Femur (tissue), 1 donor: Measurements from ENCODE around the gene BEAN1.
"Not testable (repeated sequence)": the region's sequence is repeated elsewhere in the genome, so short reads cannot be mapped to it uniquely, and the experiment has no call there.

ENCODE experiments used
- DNase-seq: peaks from one replicate; pipeline ENCODE4 v3.0.0-alpha.2; 2017

The BEAN1 gene

DNA sequence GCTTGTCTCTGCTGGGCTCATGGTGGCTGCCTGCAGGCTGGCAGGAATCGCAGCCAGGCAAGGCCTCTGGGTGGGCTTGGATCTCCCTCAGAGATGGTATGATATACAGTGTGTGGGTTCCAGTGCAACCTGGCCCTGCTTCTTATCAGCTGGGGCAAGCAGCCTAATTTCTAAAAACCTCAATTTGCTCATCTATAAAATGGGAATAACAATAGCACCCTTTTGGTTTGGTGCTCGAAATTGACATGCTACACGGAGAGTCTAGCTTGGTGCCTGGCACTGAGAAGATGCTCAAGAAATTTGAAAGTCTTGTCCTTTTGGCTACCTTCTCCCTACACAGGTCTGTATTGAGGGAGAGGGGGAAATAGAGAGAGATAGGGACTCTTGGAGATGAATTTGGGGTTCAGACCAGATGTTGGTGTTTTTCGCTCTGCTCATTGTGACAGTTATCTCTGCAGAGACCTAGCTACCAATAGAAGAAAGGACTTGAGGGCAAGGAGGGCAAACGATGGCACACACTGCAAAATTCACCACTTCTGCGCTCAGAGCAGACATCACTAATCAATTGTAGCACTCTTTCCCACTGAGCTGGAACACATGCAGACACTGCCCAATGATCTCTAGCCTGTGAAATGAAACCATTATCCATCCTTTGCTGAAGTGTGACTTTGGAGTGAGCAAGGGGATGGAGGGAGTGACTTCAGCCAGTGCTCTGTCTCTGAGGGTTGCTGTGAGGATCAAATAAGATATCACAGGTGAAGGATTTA, 15.6 kb downstream of the BEAN1 start:
- no peak for DNase-seq

DNA sequence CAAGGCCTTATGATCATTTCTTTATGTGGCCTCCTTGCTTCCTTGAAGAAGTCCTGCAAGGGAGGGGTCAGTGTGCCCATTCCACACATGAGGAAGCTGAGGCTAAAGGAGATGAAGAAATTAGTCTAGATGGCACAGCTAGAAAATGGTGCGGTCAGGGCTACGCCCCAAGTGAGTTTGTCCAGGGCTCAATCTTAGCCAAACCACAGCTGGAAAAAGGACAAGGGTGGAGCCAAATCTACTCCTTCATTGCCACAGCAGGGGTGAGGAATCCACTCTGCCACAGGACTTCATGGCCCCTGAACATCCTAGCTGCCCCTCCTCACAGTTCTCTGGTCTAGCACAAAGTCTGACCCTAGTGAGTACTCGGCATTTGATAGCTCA, 16.2 kb downstream of the BEAN1 start:
- no peak for DNase-seq

DNA sequence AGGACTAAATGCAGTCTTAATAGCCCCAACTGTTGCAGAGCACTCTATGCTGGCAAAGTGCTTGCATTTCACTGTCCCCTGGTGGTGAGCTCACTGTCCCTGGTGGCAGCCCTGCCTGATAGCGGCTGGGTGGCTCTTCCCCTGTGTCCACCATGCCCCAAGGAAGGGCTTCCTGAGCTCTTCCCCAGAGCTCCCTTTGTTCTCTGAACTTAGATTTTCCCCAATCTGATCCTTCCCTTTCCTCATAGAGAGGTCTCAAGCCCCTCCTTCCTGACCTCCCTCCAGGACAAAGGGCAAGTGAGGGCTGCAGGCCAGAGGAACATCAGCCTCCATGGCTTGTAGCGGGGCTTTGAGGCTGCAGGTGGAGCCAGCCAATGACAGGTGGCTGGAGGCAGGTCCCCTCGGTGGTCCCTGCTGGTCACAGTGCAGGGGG, 17.0 kb downstream of the BEAN1 start:
- no peak for DNase-seq

DNA sequence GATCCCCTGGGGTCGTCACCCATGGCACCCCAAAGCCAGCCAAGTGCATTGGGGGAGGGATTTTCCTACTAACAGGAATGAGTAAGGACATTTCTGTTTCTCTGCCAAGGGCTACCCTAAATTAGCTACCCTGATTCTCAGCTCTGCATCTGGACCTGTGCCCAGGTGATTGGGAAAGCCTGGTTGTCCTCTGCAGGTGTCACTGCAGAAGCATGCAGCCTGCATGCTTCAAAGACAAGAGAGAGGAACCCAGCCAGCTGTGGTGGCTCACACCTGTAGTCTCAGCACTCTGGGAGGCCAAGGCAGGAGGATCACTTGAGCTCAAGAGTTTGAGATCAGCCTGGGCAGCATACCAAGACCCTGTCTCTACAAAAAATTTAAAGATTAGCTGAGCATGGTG, 19.6 kb downstream of the BEAN1 start:
- no peak for DNase-seq

DNA sequence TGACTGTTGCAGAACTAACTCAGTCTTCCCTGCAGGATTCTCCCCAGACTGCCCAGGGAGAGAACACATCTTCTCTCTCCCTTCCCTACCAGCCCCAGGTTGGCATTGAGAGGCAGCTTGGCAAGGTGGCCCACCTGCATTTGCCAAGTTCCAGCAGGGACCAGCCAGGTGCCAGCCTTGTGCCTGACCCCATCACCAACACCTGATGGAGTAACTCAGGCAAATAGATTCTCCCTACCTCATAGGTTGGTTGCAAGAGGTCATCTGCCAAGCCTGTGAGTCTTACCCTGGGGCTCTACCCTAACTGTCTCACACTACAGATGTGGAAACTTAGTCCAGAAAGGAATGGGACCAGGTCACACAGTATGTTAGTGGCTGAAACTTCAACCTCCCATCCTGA, 20.4 kb downstream of the BEAN1 start:
- DNase-seq: no peak

DNA sequence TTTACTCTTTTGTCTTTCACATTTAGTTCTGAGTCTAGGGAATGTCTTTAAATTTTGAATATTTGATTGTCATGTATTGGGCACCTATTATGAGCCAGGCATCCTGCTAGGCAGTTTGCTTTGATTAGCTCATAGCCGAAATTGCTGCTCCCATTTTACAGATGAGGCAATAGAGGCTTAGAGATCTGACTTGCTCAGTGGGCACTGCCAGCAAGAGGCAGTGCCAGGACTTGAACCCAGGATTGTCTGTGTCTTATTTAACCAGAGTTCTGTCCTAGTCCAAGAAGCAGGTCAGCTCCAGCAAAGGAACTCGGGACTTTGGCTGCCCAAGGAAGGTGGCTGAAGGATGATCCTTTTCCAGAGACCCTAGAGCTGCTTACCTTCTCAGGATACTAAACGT, 24.5 kb downstream of the BEAN1 start:
- DNase-seq: no peak

DNA sequence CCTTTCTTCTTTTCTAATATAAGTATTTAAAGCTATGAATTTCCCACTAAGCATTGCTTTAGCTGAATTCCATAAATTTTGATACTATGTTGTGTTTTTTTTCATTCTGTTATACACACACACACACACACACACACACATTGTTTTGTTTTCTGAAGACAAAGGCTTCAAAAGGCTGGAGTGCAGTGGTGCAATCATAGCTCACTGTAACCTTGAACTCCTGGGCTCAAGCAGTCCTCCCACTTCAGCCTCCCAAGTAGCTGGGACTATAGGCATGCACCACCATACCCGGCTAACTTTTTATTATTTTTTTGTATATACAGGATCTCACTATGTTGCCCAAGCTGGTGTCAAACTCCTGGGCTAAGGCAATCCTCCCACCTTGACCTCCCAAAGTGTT, 26.1 kb downstream of the BEAN1 start:
- not testable (repeated sequence) for DNase-seq

DNA sequence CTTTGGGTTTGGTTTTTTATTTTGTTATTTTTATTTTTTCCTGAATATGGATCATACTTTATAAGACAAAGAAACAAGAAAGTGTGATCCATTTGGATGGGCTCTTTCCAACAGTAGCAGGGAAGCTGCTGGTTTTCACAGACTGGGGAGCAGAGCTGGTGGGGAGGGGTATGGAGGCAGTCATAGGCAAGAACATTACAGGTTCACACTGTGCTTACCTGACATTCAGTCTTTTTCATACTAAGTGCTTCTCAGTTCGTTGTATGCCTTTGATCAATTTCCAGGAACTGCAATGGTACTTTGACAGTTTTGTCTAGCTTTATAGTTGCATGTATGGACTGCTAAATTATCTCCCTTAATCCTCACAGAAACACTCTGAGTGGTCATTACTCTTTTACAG, 27.7 kb downstream of the BEAN1 start:
- no peak for DNase-seq

DNA sequence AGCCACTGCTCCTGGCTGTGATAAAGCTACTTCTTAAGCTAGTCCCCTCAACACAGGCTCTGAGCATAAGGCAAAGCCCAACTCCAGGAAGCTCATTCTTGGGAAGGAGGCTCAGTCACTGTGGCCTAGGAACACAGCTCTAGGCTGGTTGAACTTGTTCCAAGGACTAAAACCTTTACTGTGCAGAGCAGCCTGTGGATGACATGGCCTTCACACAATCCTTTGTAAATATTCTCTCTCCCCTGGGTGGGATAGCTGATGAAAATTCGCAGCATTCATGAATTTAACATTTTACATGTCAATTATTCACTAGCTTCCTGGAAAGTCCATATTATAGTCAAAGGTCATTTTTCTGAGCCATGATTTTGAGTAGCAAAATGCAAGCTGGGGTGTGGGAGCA, 28.9 kb downstream of the BEAN1 start:
- DNase-seq: no peak

DNA sequence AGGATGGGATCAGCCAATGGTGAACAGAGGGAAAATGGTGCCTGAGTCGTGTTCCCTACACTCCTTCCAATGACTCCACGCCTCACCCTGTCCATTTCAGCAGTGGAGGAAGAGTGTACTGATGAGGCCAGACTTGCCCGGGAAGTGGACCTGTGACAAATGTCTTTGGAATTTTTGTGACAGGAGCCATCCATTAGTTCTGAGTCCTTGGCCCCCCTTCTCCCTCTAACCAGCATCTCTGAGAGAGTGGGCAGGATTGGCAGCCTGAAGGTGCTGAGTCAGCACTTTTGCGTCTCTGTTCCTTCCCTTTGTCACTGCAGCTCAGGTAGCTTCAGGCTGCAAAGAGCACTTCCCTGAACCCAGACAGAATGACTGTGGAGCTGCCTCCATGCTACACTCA, 30.8 kb downstream of the BEAN1 start:
- DNase-seq: no peak

DNA sequence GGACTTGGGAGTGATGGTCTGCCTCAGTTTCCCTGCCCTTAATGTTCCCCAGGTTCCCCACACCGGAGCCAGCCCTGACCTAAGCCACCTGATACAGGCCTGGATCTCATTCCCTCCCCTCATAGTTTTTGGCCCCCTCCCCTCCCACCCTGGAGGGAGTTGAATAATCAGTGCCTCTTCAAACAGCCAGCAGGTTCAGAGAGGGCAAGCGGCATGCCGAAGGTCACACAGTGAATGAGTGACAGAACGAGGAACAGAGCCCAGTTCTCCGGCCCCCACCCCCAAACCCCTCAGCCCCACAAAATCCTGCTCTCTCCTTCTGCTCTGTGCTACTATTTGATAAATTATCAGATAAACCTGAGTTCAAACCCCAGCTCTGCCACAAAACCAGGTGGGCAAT, 31.2 kb downstream of the BEAN1 start:
- no peak for DNase-seq

DNA sequence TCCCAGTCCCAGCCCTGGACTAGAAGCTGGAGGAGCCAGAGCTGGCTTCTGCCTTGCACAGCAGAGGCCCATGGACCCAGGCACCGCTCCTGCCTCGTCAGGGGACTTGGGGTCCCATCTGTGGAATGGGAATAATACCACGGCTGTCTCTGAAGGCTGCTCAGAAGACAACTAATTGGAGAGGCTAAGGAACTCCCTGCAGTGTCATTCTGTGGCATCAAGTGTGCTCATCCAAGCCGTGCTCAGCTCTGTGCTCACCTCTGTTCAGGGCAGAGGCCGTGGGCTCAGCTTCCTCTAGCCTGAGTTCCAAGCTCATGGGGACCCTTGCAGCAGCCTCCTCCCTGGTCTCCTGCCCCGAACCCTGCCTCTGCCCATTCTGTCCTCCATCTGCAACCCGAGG, 31.8 kb downstream of the BEAN1 start:
- no peak for DNase-seq

DNA sequence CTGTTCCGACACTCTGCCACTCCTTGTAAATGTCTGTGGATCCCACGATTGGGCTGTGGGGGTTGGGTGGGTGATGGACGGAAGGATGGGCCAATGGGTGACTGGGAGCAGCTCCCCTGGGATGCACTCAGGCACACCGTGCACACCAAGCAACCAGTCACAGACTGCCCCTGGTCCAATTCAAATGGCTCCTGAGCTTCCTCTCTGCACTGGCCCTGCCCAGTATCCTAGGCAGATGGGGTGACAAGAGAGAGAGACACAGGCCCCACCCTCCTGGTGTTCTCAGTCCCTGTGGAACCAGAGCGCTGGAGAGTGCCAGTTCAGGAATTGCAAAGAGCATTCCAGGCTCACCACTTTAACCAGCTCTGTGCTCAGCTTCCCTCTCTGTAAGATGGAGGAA, 32.8 kb downstream of the BEAN1 start:
- no peak for DNase-seq

DNA sequence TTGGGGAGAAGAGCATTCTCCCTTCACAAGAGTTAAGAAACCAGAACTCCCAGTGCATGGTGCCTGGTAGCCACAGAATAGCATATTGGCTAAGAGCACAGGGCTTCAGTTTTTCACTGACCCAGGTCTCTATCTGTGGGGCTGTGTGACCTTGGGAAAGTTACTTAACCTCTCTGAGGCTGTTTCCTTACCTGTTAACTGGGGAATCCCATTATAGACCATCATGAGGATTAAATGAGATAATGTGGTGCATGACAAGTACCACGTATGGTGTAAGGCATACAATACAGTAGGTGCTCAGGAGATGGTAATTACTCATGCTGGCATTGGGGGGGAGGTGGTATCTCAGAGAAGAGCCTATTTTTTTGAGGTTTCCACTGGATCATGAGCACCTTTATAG, 33.6 kb downstream of the BEAN1 start:
- no peak for DNase-seq

DNA sequence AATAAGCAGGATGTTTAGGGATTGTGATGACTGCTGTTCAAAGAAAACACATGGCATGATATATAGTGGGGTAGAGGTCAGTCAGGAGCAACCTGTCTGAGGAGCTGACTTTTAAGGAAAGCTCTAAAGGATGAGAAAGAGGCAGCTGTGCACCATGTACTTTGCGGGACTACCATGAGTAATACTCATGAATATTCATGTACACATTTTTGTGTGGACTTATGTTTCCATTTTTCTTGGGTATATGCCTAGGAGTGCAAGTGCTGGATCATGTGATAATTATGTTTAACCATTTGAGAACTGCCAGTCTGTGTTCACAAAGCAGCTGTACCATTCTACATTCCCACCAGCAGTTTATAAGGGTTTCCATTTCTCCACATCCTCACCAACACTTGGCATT, 35.8 kb downstream of the BEAN1 start:
- no peak for DNase-seq

DNA sequence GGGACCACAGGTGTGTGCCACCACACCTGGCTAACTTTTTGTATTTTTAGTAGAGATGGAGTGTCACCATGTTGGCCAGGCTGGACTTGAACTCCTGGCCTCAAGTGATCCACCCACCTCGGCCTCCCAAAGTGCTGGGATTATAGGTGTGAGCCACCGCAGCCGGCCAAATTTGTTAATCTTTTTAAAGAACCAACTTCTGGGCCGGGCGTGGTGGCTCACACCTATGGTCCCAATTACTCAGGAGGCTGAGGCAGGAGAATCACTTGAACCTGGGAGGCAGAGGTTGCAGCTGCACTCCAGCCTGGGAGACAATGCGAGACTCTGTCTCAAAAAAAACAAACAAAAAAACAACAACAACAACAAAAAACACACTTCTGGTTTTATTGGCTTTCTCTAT, 38.9 kb downstream of the BEAN1 start:
- DNase-seq: not testable (repeated sequence)

DNA sequence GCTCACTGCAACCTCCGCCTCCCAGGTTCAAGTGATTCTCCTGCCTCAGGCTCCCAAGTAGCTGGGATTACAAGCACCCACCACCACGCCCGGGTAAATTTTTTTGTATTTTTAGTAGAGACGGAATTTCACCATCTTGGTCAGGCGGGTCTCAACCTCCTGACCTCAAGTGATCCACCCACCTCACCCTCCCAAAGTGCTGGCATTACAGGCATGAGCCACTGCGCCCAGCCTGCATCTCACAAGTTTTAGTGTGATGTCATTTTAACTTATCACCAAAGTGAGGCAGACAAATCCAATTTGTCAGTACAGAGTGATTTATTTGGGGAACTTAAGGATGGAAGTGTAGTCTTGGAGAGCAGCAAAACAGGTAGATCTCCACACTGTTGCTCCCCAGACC, 39.5 kb downstream of the BEAN1 start:
- DNase-seq: not testable (repeated sequence)

DNA sequence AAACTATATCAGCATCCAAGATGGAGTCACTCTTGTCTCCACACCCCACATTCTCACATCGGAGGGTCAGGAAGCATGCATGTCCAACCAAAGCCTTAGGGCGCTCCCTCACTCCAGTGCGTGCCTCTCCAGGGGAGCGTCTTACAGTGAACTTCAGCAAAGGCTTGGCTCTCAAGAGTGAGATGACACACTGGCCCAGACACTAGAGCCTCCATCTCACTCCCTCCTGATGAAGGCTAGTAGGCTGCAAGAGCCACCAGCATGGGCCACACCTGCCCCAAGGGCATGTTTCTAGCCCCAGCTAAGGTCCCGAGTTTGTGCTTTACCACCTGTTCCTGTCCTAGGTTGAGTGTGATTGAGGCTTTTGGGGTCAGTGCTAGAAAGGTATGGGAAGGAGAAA, 40.5 kb downstream of the BEAN1 start:
- no peak for DNase-seq

DNA sequence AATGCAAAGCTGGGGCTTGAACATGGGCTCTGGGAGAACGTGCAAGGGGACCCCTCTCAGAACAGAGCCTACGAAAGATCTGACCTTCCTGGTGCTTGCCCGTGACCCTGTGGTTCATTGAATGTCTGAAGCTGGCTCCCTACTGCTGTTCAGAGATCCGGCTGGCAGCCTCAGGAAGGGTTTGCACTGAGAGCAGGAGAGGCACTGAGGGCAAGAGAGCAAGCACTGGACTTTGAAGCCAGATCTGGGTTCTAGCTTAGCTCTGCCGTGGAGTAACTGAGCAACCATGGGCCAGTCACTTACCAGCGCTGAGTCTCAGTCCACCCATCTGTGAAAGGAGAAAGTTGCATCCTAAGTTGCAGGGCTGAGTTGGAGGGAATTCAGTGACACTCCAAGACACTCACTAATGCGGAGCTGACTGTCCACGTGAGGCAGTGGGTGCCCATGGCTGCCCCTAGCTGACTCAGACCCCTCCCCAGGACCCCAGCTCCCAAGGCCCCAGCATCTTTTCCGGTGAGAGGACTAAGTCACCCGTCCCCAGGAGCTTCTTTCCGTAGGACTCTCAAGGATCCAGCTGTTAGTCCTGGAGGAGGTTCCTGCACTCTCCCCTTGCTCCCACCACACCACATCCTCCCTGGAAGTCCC, 41.3 kb downstream of the BEAN1 start:
- no peak for DNase-seq

DNA sequence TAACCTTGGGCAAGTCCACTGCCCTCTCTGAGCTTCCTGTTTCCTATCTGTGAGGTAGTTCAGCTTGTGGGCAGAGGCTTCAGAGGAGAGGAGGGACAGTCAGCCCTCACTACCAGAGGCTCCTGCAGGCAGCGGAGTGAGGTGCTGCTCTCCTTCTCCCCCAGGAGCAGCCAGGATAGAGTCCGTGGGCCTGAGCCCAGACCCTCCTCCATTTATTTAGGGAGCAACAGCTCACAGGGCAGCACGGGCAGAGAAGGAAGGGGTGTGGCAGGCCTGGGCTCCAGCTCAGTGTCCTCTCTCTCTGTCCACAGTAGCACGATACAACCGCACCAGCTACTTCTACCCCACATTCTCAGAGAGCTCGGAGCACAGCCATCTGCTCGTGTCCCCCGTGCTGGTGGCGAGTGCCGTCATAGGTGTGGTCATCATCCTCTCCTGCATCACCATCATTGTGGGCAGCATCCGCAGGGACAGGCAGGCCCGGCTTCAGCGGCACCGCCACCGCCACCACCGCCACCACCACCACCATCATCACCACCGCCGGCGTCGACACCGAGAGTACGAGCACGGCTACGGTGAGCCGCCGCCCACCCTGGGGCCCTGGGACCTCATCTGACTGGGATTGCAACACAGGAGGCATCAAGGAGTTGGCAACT, 42.3 kb downstream of the BEAN1 start:
- DNase-seq: no peak

DNA sequence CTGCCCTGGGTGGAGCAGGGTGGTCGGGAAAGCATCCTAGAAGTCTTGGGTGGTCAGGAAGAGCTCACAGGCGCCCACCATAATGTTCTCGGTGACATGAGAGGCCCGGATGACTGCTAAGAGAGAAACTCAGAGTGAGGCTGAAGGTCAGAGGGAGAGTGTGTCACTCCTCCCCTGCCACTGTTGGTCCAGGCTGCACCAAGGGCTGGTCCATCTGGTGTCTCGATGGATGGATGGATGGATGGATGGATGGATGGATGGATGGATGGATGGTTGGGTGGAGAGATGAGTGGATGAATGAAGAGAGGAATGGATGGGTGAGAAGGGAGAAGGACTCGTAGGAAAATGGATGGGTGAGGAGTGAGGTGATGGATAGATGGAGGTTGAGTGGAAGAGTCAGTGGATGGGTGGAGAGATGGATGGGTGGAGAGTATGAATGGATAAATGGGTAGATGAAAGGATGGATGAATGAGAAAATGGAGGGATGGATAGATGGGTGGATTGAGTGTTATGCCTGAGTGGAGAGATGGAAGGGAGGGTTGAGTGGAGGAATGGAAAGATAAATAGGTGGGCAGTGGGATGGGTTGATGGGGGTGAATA, 43.0 kb downstream of the BEAN1 start:
- DNase-seq: no peak

DNA sequence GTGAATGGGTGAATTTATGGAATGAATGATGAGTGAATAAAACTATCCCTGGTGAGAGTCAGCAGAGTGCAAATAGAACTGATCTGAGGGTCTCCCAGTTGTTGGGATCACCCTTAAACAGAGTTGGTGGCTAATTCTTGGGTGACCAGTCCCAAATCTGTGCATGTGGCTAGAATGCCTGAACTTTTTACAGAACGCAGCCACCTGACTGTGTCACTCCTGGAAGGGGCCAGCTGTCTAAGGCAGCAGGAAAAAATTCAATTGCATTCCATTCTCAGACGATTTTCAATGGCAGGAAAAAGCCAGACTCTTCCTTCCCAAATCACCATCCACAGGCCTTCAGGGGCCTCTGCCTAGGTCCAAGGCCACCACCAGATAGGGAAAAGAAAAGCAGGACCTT, 43.5 kb downstream of the BEAN1 start:
- no peak for DNase-seq

DNA sequence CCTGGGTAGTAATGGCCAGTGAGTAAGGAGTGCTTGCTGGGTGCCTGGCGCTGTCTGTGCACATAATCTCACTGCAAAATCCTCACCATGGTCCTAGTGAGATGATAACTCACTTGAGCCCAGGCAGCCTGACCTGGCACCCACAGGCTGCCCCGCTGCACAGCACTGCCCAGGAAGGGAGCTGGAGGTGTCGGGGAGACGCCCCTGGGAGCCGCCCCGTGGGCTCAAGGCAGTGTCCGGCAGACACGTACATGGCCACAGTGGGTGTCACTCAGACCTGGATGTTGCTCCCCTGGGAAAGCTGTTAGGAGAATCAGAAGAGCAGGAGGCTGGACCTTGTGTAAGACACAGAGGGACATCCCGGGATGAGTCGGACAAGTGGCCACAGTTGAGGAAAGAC, 44.2 kb downstream of the BEAN1 start:
- no peak for DNase-seq
